ENCODE results near the gene STPG2.
"Not testable (repeated sequence)": the region's sequence is repeated elsewhere in the genome, so short reads cannot be mapped to it uniquely, and the experiment has no call there.

STPG2 gene

GRCh38 chr4:97605932-97606331 lies 537.3 kb downstream of the STPG2 start:
- DNase-seq, result no peak

GRCh38 chr4:97593248-97593647 lies 550.0 kb downstream of the STPG2 start:
- DNase-seq, result no peak

- no peak for DNase-seq
Observed at GRCh38 chr4:97590266-97590665, 553.0 kb downstream of the STPG2 start.

- DNase-seq, result no peak
Observed at GRCh38 chr4:97589481-97590196, 553.6 kb downstream of the STPG2 start.

GRCh38 chr4:97587912-97588311 lies 555.4 kb downstream of the STPG2 start:
- no peak for DNase-seq

GRCh38 chr4:97585274-97585673 lies 558.0 kb downstream of the STPG2 start:
- DNase-seq, result no peak

GRCh38 chr4:97582890-97583289 lies 560.4 kb downstream of the STPG2 start:
- DNase-seq, result no peak

- DNase-seq, result peak; percentile 8
Observed at GRCh38 chr4:97577004-97577403, 566.3 kb downstream of the STPG2 start.

GRCh38 chr4:97560009-97560408 lies 583.3 kb downstream of the STPG2 start:
- DNase-seq, result no peak

- no peak for DNase-seq
Observed at GRCh38 chr4:97558204-97558778, 585.0 kb downstream of the STPG2 start.

- not testable (repeated sequence) for DNase-seq
Observed at GRCh38 chr4:97550637-97551036, 592.6 kb downstream of the STPG2 start.

- DNase-seq, result no peak
Observed at GRCh38 chr4:97548943-97549583, 594.2 kb downstream of the STPG2 start.

GRCh38 chr4:97548186-97548585 lies 595.1 kb downstream of the STPG2 start:
- no peak for DNase-seq

- peak; percentile 76 for DNase-seq
Observed at GRCh38 chr4:97531351-97531750, 611.9 kb downstream of the STPG2 start.

- no peak for DNase-seq
Observed at GRCh38 chr4:97530676-97531075, 612.6 kb downstream of the STPG2 start.

GRCh38 chr4:97525236-97525635 lies 618.0 kb downstream of the STPG2 start:
- DNase-seq, result no peak

- no peak for DNase-seq
Observed at GRCh38 chr4:97517939-97518338, 625.3 kb downstream of the STPG2 start.

GRCh38 chr4:97513917-97514316 lies 629.4 kb downstream of the STPG2 start:
- DNase-seq, result no peak

All from NCI-H748 treated with DMSO at 0.1 percent for 48 hours (cell line).